Stimulated activated CD4-positive, alpha-beta T cell treated with anti-CD3 and anti-CD28 coated beads, Interleukin-12 subunit alpha, Interleukin-12 subunit beta, amount 100 ng/mL, for 48 hours (primary cell): ENCODE results near the gene OR5H2.
"Not testable (repeated sequence)": the region's sequence is repeated elsewhere in the genome, so short reads cannot be mapped to it uniquely, and the experiment has no call there.

Experiments
- DNase-seq, 3 donors: peaks; one replicate each; pipeline ENCODE4 v3.0.0-alpha.2; 2020; ENCODE audit warnings: low read depth in 2 of 3, low spot score in 1 of 3

OR5H2 gene

DNA sequence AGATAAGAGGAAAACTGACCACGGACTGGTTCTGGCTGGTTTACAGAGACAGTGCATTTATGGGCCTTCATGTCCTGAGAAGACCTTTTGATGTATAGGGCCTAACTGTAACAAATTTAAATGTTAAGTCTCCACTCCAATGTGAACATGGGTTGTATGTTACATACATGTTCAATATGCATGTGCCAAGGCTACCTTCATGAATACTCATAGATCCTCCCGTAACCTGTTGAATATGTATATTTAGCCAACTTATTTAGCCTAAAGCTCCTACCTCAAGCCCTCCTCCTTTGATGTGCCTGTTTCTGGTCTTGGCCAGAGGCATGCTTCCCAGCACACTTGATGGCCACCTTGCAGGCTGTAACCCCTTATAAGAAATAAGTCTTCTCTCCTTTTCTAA, at the start of gene OR5H2:
TSS of gene OR5H2 (plus strand) at position 301 of the 400 bp plus-strand sequence. CDS start 398 bp downstream, outside the sequence.
- DNase-seq: no peak

DNA sequence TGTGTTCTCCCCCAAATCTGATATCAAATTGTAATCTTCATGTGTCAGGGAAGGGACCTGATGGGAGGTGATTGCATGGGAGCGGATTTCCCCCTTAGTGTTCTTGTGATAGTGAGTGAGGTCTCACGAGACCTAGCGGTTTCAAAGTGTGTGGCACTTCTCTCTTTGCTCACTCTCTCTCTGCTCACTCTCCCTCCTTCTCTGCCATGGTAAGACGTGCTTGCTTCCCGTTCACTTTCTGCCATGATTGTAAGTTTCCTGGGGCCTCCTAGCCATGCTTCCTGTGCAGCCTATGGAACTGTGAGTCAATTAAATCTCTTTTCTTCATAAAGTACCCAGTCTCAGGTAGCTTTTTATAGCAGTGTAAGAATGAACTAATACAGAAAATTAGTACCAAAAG, 48.8 kb upstream of the OR5H2 start:
- DNase-seq: no peak

DNA sequence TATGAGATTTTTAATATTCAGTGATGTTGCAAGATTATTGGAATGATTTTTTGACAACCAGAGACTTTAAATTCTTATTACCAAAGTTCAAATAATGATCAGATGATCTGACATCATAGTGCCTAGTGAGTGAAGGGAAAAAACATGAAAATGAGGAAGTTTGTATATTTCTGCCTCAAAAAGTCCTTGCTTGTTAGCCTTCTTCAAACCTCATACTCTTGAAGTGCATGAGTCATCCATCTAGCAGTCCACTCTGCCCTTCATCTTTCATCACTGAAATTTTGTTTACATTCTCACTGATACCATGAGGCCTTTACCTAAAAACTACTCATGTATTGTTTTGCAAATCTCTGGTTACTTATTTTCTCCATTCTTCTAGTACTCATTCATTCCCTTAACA, 42.2 kb upstream of the OR5H2 start:
- no peak for DNase-seq

DNA sequence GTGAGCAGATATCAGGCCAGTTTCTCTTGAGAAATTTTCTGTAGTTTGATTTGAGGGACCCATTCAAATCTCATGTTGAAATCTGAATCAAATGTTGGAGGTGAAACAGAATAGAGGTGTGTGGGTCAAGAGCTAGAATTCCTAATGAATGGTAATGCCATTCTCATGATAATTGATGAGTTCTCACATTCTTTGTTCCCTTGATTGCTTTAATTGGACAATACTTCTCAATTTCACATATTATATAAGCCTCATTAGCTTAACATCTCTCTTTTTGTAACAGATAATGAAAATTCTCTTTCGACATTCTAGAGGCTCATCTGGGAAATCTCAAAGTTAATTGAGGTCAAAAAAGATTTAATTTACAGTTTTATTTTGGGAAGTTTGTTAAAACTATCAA, 40.1 kb upstream of the OR5H2 start:
- no peak for DNase-seq

DNA sequence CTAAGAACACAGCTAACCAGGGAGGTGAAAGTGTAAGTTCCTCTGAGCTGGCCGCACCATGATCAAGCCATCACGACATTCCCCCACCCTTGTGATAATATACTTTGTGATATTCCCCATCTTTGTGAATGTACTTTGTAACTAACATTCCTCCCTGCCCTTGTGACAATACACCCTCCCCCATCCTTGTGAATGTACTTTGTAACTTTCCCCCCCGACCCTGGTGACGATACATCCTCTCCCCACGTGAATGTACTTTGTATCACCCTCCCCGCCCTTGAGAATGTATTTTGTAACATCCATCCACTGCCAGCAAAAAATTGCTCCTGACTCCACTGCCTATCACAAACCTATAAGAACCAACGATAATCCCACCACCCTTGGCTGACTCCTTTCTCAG, 38.5 kb upstream of the OR5H2 start:
- DNase-seq: no peak

DNA sequence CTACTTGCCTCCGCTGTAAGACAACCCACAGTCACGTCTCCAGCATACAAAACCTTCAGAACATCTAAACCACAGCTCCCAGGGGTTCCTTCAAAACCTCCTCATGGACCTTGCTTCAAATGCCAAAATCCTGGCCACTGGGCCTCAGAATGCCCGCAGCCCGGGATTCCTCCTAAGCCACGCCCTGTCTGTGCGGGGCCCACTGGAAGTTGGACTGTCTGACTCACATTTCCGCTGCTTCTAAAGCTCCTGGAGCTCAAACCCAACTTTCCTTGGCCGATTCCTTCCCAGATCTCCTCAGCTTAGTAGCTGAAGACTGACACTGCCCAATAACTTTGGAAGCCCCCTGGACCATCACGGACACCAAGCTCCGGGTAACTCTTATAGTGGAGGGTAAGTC, 36.2 kb upstream of the OR5H2 start:
- DNase-seq: no peak

DNA sequence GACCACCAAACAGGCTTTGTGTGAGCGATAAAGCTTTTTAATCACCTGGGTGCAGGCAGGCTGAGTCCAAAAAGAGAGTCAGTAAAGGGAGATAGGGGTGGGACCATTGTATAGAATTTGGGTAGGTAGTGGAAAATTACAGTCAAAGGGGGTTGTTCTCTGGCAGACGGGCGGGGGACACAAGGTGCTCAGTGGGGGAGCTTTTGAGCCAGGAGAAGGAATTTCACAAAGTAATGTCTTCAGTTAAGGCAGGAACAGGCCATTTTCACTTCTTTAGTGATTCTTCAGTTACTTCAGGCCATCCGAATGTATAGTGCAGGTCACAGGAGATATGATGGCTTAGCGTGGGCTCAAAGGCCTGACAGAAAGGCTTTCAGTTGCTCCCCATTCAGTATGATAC, 26.3 kb upstream of the OR5H2 start:
- DNase-seq: not testable (repeated sequence)

DNA sequence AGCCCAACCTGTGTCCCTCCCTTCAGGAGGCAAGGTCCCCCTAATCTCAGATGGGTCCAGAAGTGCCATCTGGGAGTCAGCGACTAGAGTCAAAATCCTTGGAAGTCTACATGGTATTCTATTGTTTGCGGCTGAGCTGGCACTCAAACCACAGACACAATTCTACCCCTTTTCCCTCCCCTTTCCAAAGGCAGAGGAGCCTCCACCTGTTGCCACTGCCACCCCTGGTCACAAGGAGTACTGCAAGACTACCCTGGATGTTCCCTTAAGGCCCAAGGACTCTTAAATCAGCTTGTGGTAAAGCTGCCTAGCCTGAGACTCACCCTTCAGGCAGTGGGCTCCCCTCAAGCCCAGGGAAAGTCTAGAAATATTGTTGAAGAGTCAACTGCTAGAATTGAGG, 22.6 kb upstream of the OR5H2 start:
- DNase-seq: no peak

DNA sequence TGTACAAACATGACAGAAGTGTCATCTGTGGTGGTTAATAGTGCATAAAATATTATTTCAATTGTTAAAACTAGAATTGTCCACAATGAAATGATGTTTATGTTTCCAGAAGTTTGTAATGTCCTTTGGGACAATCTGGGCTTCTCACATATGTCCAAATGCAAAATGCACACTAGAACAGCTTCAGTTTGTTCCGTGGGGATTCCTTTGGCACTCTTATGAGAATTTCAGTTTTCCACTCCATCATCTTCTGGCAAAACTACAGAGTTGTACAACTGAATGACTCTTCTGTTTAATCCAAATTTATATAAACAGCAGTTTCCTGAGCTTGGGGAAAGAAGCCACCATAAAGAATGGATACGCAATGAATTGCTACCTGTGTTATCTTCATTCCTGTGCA, 20.3 kb upstream of the OR5H2 start:
- no peak for DNase-seq

DNA sequence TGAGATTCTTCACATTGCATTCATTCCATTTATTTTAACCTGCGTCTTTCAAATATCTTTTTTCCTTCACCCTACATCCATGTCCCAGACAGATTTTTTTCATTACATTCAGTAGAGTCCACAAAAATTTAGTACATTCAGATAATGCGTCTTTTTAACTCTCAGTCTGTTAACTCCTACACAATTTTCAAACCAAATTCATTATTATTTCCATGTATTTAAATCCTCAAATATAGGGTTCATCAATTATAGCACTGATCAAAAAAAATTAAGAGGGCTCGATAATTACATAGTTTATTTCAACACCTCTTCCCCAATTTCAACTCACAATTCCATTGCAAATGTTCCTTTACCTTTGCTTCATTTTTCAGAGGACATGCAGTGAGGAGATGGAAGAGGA, 18.4 kb upstream of the OR5H2 start, which contains the start of gene OR5H6:
TSS of gene OR5H6 (plus strand) at position 301 of the 400 bp plus-strand sequence. CDS start at position 390, 89 bp downstream.
- no peak for DNase-seq

DNA sequence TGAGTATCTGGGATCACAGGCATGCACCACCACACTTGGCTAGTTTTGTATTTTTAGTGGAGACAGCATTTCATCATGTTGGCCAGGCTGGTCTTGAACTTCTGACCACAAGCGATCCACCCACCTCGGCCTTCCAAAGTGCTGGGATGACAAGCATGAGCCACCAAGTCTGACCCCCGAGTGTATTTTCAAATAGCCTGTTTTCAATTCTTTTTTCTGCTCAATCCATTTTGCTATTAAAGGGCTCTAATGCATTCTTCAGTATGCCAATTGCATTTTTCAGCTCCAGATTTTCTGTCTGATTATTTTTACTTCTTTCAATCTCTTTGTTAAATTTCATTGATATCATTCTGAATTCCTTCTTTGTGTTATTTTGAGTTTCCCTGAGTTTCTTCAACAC, 12.5 kb upstream of the OR5H2 start:
- no peak for DNase-seq

DNA sequence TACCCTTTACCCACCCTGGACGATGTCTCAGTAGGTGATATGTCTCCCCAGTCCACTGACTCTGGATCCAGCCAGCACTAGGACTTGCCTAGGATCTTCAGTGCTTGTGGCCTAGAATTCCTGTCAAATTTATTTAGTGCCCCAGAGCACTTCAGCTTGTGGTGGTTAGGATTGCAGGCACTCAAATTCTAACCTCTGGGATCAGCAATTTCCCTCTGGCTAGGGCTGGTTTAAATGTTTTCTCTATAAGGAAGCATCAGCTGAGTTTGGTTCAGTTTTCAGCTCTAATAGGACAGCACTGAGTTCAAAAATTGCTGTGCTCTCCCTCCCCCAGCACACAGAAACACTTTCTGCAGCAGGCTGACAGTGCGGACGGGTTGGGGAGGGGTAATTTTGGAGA, 10.2 kb upstream of the OR5H2 start:
- no peak for DNase-seq

DNA sequence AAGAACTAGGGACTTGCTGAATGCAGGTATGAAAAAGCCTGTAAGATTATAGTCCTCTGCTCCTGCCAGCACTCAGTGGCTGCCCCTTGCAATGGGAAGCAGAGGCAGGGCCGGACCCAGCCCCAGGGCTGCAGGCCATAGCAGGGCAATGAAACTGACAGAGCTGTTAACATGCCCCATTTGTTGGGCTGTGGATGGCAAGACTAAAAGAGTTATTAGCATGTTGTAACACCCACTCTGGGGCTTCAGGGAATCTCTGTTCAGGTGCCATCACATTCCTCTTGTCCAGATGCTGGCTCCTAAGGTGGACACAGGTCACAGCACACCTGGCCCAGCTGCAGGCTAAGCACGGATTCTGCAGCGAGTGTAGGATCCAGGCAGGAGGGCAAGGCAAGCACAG, 7.4 kb upstream of the OR5H2 start:
- DNase-seq: no peak

DNA sequence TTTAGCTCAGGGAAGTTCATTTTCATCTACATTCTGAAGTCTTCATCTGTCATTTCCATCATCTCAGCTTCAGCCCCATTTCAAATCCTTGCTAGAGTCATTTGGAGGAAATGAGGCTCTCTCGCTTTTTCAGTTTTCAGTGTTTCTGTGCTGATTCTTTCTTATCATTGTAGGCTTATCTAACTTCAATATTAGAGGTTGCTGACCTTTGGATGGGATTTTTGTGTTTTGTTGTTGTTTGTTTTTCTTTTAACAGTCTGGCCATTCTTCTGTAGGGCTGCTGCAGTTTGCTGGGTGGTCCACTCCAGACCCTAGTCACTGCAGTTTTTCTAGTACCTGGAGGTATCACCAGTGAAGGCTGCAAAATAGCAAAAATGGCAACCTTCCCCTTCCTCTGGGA, 8.6 kb downstream of the OR5H2 start:
- no peak for DNase-seq

DNA sequence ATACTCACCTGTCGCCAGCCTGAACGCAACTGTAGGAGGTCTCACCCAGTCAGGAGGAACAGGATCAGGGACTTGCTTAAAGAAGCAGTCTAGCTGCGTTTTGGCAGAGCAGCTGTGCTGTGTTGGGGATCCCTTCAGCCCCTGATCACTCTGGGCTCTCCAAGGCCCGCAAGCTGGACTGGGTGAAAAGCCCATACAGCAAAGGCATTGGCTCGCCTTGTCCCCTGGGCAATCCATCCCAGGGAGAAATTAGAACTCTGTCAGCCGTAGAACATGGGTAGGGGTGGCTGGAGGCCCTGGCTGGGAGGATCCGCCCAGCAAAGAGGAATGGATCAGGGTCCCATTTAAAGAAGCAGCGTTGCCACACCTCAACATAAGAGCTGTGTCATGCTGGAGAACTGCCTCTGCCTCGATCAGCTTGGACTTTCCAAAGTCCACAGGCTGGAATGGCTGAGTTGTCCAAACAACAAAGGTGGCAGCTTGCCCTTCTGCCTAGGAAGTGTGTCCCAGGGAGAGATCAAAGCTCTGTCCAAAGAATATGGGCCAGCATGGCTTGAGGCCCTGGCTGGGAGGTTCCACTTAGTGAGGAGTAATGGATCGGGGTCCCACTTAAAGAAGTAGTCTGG, 9.1 kb downstream of the OR5H2 start:
- no peak for DNase-seq

DNA sequence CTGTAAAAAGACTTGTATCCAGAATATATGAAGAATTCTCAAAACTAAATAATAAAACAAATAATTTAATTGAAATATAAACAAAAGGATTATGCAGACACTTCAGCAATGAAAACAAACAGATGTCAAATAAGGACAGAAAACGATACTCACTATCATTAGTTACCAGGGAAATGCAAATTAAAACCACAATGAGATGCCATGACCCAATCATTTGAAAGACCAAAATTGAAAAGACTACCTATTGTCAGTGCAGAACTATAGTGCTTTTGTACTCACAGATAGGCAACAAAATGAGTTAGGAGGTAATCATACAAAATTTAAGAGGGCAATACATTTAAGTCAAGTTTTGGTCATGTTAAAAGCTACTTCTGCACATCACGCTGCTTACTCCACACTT, 39.8 kb downstream of the OR5H2 start:
- no peak for DNase-seq

DNA sequence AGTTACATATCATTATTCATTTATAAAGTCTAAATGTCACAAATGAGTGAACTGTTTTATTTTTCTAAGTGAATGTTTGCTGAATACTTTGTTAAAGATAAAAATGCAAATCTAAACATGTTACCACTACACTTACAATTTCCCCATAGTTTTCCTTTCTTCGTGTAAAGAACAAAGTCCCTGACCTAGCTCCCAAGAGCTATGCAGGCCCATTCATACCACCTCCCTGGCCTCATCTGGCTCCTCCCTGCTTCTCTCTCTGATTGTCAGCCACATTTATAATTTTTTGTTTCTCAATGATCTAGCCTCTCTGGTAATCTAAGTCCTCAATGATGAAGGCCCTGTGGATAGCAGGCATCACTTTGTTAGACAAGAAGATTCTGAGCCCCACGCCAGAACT, 40.4 kb downstream of the OR5H2 start:
- DNase-seq: no peak

DNA sequence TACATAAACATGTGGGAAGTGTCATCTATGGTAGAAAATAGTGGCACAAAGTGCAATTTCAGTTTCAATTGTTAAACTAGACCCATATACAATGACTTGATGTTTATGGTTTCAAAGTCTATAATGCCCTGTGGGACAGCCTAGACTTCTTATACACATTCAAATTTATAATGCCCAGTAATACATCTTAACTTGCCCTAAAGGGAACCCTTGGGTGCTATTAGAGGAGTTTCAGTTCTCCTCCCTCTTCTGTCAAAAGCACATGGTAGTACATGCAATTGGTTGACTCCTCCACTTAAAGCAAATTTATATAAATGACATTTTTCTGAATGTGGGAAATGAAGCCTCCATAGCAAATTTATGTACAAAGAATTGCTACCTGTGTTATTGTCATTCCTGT, 41.1 kb downstream of the OR5H2 start:
- DNase-seq: no peak

DNA sequence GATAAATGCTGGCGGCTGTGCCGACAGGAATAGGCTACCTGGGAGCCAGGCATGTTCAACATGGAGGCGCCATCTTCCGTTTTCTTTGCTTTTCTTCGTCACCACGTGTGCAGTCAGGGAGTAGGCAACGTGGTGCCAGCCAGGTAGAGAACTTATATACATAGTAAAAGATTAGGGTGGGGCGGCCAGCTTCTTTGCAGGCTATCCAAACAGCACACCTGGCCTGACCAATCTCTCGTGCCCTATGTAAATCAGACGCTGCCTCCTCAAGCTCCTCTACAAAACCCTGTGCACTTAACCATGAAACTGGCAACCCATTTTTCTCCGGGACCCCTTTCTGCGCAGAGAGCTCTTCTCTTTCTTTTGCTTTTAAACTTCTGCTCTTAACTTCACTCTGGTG, 42.8 kb downstream of the OR5H2 start:
- DNase-seq: no peak

DNA sequence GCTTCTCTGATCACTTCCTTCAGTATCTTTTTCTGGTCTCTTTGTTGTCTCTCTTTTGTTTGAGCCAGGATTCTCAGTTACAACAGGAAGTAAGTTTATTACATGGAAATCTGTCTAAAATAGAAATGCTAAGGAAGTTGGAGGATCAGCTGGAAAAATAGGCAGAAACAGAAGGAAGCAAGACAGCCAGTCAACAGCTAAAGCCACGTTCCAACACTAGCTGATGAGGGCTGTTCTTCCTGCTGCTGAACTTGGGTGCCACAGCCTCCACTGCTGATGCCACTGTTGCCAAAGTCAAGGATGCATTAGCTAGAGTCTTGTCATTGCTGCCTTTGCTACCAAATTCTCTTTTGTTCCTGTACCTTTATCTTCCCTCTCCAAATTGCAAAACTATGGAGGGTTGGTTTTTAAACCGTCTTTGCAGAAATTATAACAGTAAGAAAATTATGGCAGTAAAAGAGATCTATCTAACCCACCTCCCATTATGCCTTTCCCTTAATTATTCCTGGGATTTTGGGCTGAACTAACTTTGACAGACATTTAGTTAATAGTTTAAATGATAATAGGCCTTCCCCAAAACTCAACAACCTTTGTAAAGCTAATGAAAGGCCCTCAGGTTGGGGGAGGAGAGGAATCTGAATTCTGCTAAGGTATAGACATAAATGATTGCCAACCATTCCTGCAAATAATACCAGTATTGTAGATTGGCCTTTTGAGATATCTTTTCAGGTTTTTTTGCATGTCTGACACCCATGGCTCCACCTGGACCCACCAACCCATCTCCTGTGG, 44.0 kb downstream of the OR5H2 start:
- no peak for DNase-seq

DNA sequence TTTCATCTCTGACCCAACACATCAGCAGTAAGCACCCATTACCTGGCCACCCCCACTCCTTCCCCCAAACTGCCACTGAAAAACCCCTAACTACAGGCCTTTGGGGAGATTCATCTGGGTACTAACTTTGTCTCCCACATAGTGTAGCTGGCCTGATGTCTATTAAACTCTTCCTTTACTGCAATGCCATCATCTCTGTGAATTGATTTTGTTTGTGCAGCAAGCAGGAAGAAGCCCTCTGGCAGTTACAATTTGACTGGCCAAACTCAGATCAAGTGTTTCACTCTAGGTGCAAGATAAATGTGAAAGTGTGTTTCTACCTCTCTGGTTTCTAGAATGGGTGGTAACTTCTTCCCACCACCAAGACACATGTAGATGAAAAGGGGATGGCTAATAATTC, 44.6 kb downstream of the OR5H2 start:
- no peak for DNase-seq

DNA sequence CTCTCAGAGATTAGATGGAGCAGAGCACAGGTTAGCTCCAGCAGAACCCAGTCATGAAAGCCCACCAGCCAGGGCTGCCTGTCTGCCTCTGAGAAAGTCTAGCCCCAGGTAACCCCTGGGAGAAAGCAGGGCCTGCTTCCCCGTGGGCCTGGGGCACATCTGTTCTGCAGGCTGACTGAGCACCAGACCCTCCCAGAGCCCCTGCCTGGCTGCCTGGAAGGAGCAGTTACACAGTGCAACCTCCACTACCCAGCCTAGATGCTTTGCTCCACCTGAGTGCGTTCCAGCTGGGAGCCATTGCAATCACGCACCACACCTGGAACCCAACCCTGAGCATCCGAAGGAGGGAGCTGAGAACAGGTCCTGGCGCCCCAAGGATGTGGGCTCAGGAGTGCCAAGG, 46.6 kb downstream of the OR5H2 start:
- DNase-seq: no peak
